DOHH2 (cell line): ENCODE measurements around the gene ST6GAL1.

Experiments used
- CTCF ChIP-seq: fragments of 200-600 bp; sonication (generic); IDR thresholded peaks from one replicate; pipeline ENCODE4 v1.5.1; 2014; ENCODE audit warnings: antibody characterized with exemption, mild to moderate bottlenecking, low read depth, low read length; ENCODE audit not compliant: poor library complexity, severe bottlenecking
- EZH2phosphoT487 ChIP-seq: fragments of 200-600 bp; sonication (generic); IDR thresholded peaks from 2 replicates; pipeline ENCODE4 v1.6.1; 2017; ENCODE audit warnings: borderline replicate concordance, mild to moderate bottlenecking, antibody characterized with exemption, low read length, moderate library complexity, mixed read lengths

GRCh38 chr3:187085933-187086332, 155.6 kb downstream of the ST6GAL1 start:
- TF ChIP-seq CTCF, result no peak
- no peak for TF ChIP-seq EZH2phosphoT487
